Astrocyte of the spinal cord (primary cell): ENCODE measurements around the gene SLPI.

Experiments used
- DNase-seq: peaks from one replicate; pipeline ENCODE4 v3.0.0; 2011; ENCODE audit warnings: low read depth, low spot score
- H3K4me3 ChIP-seq: 2 replicates; pipeline ENCODE4 v1.5.1; 2011; ENCODE audit warnings: low read depth, mild to moderate bottlenecking, low read length, moderate library complexity
- CTCF ChIP-seq: IDR thresholded peaks from 2 replicates; pipeline ENCODE4 v1.5.1; 2012; ENCODE audit warnings: low read depth, mild to moderate bottlenecking, low read length, inconsistent platforms
- in situ Hi-C: cut with HindIII; loops from 2 replicates; pipeline ENCODE4 v1.10.0; 2017; ENCODE audit warnings: low sequenced_read_pairs

SLPI gene

GRCh38 chr20:45248609-45249008 lies 5.8 kb downstream of the SLPI start:
- in situ Hi-C loops = no loop called here
- TF ChIP-seq CTCF = no peak
- no peak overlapping the region for H3K4me3 ChIP-seq
- no peak for DNase-seq

- no peak overlapping the region for H3K4me3 ChIP-seq
- TF ChIP-seq CTCF = no peak
- in situ Hi-C loops = no loop called here
- DNase-seq = no peak
These were observed 6.5 kb downstream of the SLPI start for GRCh38 chr20:45247865-45248264.

- in situ Hi-C loops = no loop called here
- no peak for DNase-seq
- H3K4me3 ChIP-seq = no peak overlapping the region
- TF ChIP-seq CTCF = no peak
These were observed 8.3 kb downstream of the SLPI start for GRCh38 chr20:45246109-45246508.

- no peak for TF ChIP-seq CTCF
- DNase-seq = no peak
- in situ Hi-C loops = no loop called here
These were observed 16.2 kb downstream of the SLPI start for GRCh38 chr20:45238139-45238538.

GRCh38 chr20:45235995-45236394 lies 18.4 kb downstream of the SLPI start:
- TF ChIP-seq CTCF = peak; percentile 40
- no peak for DNase-seq
- H3K4me3 ChIP-seq = no peak overlapping the region
- in situ Hi-C loops = no loop called here

More at GRCh38 chr20:45238139-45238538, 16.2 kb downstream of the SLPI start:
- H3K4me3 ChIP-seq = no peak overlapping the region

- in situ Hi-C loops = no loop called here
- DNase-seq = no peak
- no peak overlapping the region for H3K4me3 ChIP-seq
- TF ChIP-seq CTCF = no peak
These were observed 23.7 kb downstream of the SLPI start for GRCh38 chr20:45230631-45231030.
